ENCODE data around the gene BRPF1. TPM values are rescaled to one million over a fixed set of nuclear protein-coding genes. Genes with fewer than 3 reads are reported as not detected.
A peak's percentile ranks its signal among the peaks of the same experiment; 100 is the strongest.

BRPF1 gene
- total RNA-seq, 1 experiment from 2014 or later: 24.7 TPM

DNA sequence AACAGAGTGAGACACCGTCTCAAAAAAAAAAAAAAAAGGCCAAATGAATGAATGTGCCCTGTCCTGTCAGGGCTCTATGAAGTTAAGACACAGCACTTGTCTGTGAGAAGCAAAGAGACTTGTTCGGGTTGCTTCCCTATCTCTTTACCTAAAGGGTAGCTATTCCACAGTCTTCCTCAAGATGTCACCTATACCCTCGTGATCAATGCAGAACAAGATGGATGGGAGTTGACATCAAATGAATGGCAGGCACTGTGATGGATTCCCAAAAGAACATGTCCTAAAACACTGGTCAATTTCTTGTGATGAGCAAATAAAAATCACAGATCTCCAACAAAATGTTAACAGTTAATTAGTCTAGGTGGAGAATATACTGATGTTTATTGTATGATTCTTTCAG is 51.2 kb downstream of the BRPF1 start:
- H3K36me3 ChIP-seq (ENCODE audit: control insufficient read depth, insufficient read depth, low read length): no peaks in the 10 kb centered on the region; the same call in none of the 2 replicates
- H3K9me3 ChIP-seq: no peaks in the 10 kb centered on the region
- H3K4me3 Mint-ChIP-seq (ENCODE audit: unreplicated experiment): no peak overlapping the region
- intact Hi-C loops (cut with micrococcal nuclease; ENCODE audit: unreplicated experiment): no loop called here
- DNase-seq: no peak
- no peaks in the 10 kb centered on the region for H3K27me3 Mint-ChIP-seq (ENCODE audit: insufficient read depth, unreplicated experiment)
- no peaks in the 10 kb centered on the region for H3K27me3 ChIP-seq (replicated peaks; ENCODE audit: control insufficient read depth, insufficient read depth, low read length)
- ChIA-PET CTCF (interaction anchor here (0.7 to 2.4 kb wide), 5 partner anchors 10 to 228 kb away, joined by 3 to 9 read pairs (median 5); partner anchors contain the start of gene ARPC4), POLR2A (interaction anchor here (1.1 kb wide), 1 partner anchor 10 kb away, joined by 5 read pairs; the partner anchor contains the start of genes ARPC4 and TADA3)
- BruUV-seq (replicated peaks): no TSS peak
- H3K27ac Mint-ChIP-seq (ENCODE audit: unreplicated experiment): no peak overlapping the region
- TF ChIP-seq CTCF (IDR thresholded peaks at IDR 0.05; ENCODE audit: insufficient read depth in 1 of 2, low read depth in 1 of 2, low read length in 1 of 2, severe bottlenecking in 1 of 2, unreplicated experiment in 1 of 2): peak in 1 of 2 experiments; percentile 14
- peaks cover 39% of the 10 kb centered on the region for H3K36me3 Mint-ChIP-seq (ENCODE audit: insufficient read depth, unreplicated experiment)
- H3K4me1 ChIP-seq: no peaks in the 10 kb centered on the region
- no peak overlapping the region for H3K4me3 ChIP-seq (ENCODE audit: low read depth, low read length)
- H3K4me1 Mint-ChIP-seq (ENCODE audit: low read depth, unreplicated experiment): peaks cover 4% of the 10 kb centered on the region
- H3K9me3 Mint-ChIP-seq (ENCODE audit: unreplicated experiment): no peaks in the 10 kb centered on the region

DNA sequence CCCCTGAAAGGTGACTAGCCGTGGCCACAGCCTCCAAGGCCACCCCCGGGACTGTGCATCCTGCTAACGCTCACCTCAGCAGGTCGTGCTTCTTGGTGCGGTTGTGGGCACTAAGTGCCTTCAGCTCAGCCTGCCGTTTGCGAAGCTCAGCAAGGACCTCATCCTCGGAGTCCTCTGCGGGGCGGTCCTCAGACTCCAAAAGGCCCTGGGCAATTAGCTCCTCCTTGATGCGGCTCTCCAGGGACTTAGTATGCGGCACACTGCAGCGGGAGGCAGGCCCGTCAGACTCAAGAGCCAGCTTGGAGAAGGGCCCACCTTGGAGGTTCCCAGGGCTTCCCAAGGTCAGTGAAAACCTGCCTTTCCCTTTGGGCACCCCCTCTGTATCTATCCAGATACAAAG is 52.4 kb downstream of the BRPF1 start:
- ChIA-PET CTCF (no interaction called here), POLR2A (no interaction called here)
- Histone ChIP-seq H3K9me3 (no peaks in the 10 kb centered on the region), H3K4me3 (ENCODE audit: low read depth, low read length) (no peak overlapping the region), H3K27me3 (replicated peaks; ENCODE audit: control insufficient read depth, insufficient read depth, low read length) (no peaks in the 10 kb centered on the region), H3K36me3 (ENCODE audit: control insufficient read depth, insufficient read depth, low read length) (no peaks in the 10 kb centered on the region; the same call in none of the 2 replicates), H3K4me1 (no peaks in the 10 kb centered on the region)
- Mint-ChIP-seq H3K36me3 (ENCODE audit: insufficient read depth, unreplicated experiment) (peaks cover 48% of the 10 kb centered on the region), H3K9me3 (ENCODE audit: unreplicated experiment) (no peaks in the 10 kb centered on the region), H3K27me3 (ENCODE audit: insufficient read depth, unreplicated experiment) (no peaks in the 10 kb centered on the region), H3K4me1 (ENCODE audit: low read depth, unreplicated experiment) (peaks cover 6% of the 10 kb centered on the region), H3K27ac (ENCODE audit: unreplicated experiment) (no peak overlapping the region), H3K4me3 (ENCODE audit: unreplicated experiment) (no peak overlapping the region)
- intact Hi-C loops (cut with micrococcal nuclease; ENCODE audit: unreplicated experiment): no loop called here
- TF ChIP-seq CTCF (IDR thresholded peaks at IDR 0.05; ENCODE audit: insufficient read depth in 1 of 2, low read depth in 1 of 2, low read length in 1 of 2, severe bottlenecking in 1 of 2, unreplicated experiment in 1 of 2): no peak
- DNase-seq: no peak
- BruUV-seq (replicated peaks): no TSS peak

- intact Hi-C loops (cut with micrococcal nuclease; ENCODE audit: unreplicated experiment): no loop called here
- ChIA-PET POLR2A (no interaction called here), CTCF (interaction anchor here (0.6 kb wide), 1 partner anchor 401 kb away, joined by 6 read pairs; no protein-coding TSS in a partner anchor)
- H3K4me3 ChIP-seq (ENCODE audit: low read depth, low read length): no peak overlapping the region
- Mint-ChIP-seq H3K36me3 (ENCODE audit: insufficient read depth, unreplicated experiment) (peaks cover 52% of the 10 kb centered on the region), H3K27me3 (ENCODE audit: insufficient read depth, unreplicated experiment) (no peaks in the 10 kb centered on the region), H3K4me1 (ENCODE audit: low read depth, unreplicated experiment) (peaks cover 6% of the 10 kb centered on the region), H3K27ac (ENCODE audit: unreplicated experiment) (no peak overlapping the region), H3K9me3 (ENCODE audit: unreplicated experiment) (no peaks in the 10 kb centered on the region), H3K4me3 (ENCODE audit: unreplicated experiment) (no peak overlapping the region)
- no peaks in the 10 kb centered on the region for H3K4me1 ChIP-seq
- DNase-seq: no peak
- H3K36me3 ChIP-seq (ENCODE audit: control insufficient read depth, insufficient read depth, low read length): peaks cover 3% of the 10 kb centered on the region
- no peaks in the 10 kb centered on the region for H3K9me3 ChIP-seq
- TF ChIP-seq CTCF (IDR thresholded peaks at IDR 0.05; ENCODE audit: insufficient read depth in 1 of 2, low read depth in 1 of 2, low read length in 1 of 2, severe bottlenecking in 1 of 2, unreplicated experiment in 1 of 2): no peak
- no TSS peak for BruUV-seq (replicated peaks)
- no peaks in the 10 kb centered on the region for H3K27me3 ChIP-seq (replicated peaks; ENCODE audit: control insufficient read depth, insufficient read depth, low read length)
These were observed 53.4 kb downstream of the BRPF1 start for GRCh38 chr3:9784965-9785364.

All from Caco-2 (cell line).